MCF 10A (cell line): Measurements from ENCODE around the gene SERPINB7. TPM values are rescaled to one million over a fixed set of nuclear protein-coding genes. Genes with fewer than 3 reads are reported as not detected.

ENCODE experiments used
- BruUV-seq: library from RNA; stranded (reverse); fragments of 400-500 nt; replicated peaks from 2 replicates; lab custom pipeline; 2021; lab: Mats Ljungman, UMichigan
- CTCF ChIA-PET: fragments of 300-600 bp; sonication (Branson Sonifier 250); formaldehyde crosslinking; extraction: SDS; loops from one replicate; lab custom pipeline; 2021; ENCODE audit warnings: antibody characterized with exemption, inconsistent platforms; lab: Yijun Ruan, JAX
- POLR2A ChIA-PET: fragments of 300-600, 350-650 bp; sonication (Branson Sonifier 250); formaldehyde crosslinking; extraction: SDS; loops from one replicate; lab custom pipeline; 2020; ENCODE audit warnings: antibody characterized with exemption, inconsistent platforms; lab: Yijun Ruan, JAX
- DNase-seq: peaks from one replicate; pipeline ENCODE4 v3.0.0-alpha.2; 2018; ENCODE audit not compliant: unreplicated experiment
- H3K27ac Mint-ChIP-seq: one replicate; pipeline ENCODE4 v1.8.0; 2022; ENCODE audit warnings: mild to moderate bottlenecking, low read depth, mixed read lengths; ENCODE audit not compliant: unreplicated experiment
- H3K27me3 Mint-ChIP-seq: one replicate; pipeline ENCODE4 v1.8.0; 2022; ENCODE audit warnings: mixed read lengths; ENCODE audit not compliant: insufficient read depth, unreplicated experiment
- H3K36me3 Mint-ChIP-seq: one replicate; pipeline ENCODE4 v1.8.0; 2022; ENCODE audit warnings: mild to moderate bottlenecking, moderate library complexity, mixed read lengths; ENCODE audit not compliant: insufficient read depth, unreplicated experiment
- H3K4me1 Mint-ChIP-seq: one replicate; pipeline ENCODE4 v1.8.0; 2022; ENCODE audit warnings: mixed read lengths; ENCODE audit not compliant: insufficient read depth, unreplicated experiment
- H3K4me3 Mint-ChIP-seq: one replicate; pipeline ENCODE4 v1.8.0; 2022; ENCODE audit warnings: mild to moderate bottlenecking, moderate library complexity, mixed read lengths; ENCODE audit not compliant: unreplicated experiment
- H3K9me3 Mint-ChIP-seq: one replicate; pipeline ENCODE4 v1.8.0; 2022; ENCODE audit warnings: mixed read lengths; ENCODE audit not compliant: unreplicated experiment
- intact Hi-C: fragments of 100-400 bp; cut with micrococcal nuclease; formaldehyde crosslinking; loops from 2 replicates; pipeline ENCODE4 v1.14.1; 2022
- total RNA-seq: library from RNA; stranded (reverse); gene quantifications from 2 replicates; pipeline ENCODE4 v1.2.3, GENCODE V29; 2022
- TF ChIP-seq, protein P1 (sequence below): fragments of 200-600 bp; IDR thresholded peaks from one replicate; pipeline ENCODE4 v1.8.0; 2022; ENCODE audit warnings: antibody characterized with exemption, mild to moderate bottlenecking; ENCODE audit not compliant: unreplicated experiment

SERPINB7 gene
- total RNA-seq, 1 experiment from 2014 or later: 3.0 TPM

DNA sequence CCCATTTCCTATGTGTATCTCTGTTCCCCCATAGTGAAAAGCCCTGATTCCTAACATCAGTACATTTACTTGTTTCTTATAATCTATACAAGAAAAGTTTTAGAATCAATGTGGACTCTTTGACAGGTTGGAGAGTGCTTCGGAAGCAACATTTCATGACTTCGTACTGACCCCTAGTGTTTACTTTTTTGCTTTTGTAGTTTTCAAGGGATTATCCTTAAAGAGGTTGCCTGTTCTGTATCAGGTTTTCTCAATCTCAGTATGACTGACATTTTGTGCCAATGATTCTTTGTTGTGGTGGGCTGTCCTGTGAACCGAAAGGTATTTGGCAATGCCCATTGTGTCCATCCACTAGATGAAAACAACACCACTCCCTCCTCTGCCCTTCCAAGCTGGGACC lies 69.0 kb downstream of the SERPINB7 start:
- no peaks in the 10 kb centered on the region for H3K4me1 Mint-ChIP-seq
- H3K27me3 Mint-ChIP-seq: no peaks in the 10 kb centered on the region
- no TSS peak for BruUV-seq
- no peak overlapping the region for H3K4me3 Mint-ChIP-seq
- no peaks in the 10 kb centered on the region for H3K9me3 Mint-ChIP-seq
- no peak overlapping the region for H3K27ac Mint-ChIP-seq
- TF ChIP-seq, protein P1, sequence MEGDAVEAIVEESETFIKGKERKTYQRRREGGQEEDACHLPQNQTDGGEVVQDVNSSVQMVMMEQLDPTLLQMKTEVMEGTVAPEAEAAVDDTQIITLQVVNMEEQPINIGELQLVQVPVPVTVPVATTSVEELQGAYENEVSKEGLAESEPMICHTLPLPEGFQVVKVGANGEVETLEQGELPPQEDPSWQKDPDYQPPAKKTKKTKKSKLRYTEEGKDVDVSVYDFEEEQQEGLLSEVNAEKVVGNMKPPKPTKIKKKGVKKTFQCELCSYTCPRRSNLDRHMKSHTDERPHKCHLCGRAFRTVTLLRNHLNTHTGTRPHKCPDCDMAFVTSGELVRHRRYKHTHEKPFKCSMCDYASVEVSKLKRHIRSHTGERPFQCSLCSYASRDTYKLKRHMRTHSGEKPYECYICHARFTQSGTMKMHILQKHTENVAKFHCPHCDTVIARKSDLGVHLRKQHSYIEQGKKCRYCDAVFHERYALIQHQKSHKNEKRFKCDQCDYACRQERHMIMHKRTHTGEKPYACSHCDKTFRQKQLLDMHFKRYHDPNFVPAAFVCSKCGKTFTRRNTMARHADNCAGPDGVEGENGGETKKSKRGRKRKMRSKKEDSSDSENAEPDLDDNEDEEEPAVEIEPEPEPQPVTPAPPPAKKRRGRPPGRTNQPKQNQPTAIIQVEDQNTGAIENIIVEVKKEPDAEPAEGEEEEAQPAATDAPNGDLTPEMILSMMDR: peak; percentile 65
- peak; percentile 68 for DNase-seq
- intact Hi-C loops: loop anchor here (1.0 to 2.0 kb wide), 4 partner anchors 103 to 827 kb away; no protein-coding TSS in a partner anchor
- no peaks in the 10 kb centered on the region for H3K36me3 Mint-ChIP-seq
- CTCF ChIA-PET: interaction anchor here (0.5 to 11.4 kb wide), 19 partner anchors 23 to 698 kb away, joined by 3 to 317 read pairs (median 5); partner anchors contain the start of gene SERPINB13
- POLR2A ChIA-PET: interaction anchor here (1.0 to 1.1 kb wide), 2 partner anchors 102 to 326 kb away, joined by 3 to 5 read pairs; no protein-coding TSS in a partner anchor

DNA sequence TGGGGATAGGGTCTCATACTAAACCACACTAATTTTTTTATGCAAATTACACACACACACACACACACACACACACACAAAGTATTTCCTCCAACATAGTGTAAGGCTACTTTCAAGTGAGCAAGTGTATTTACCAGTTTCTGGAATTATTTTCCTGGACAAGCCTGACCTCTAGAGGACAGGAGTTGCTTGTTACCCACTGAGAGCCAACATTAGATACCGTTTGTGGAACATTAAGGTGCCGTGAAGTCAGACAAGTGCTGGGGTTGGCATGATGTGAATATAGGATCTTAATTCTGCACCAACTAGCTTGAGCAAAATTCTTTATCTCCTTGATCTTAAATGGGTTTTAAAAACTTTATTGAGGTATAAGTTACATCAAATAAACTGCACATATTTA lies 72.9 kb downstream of the SERPINB7 start:
- CTCF ChIA-PET: interaction anchor here (0.5 to 11.4 kb wide), 25 partner anchors 9 to 1196 kb away, joined by 3 to 317 read pairs (median 4); partner anchors contain the start of gene SERPINB13
- Mint-ChIP-seq H3K36me3 (no peaks in the 10 kb centered on the region), H3K27me3 (no peaks in the 10 kb centered on the region), H3K4me1 (no peaks in the 10 kb centered on the region), H3K27ac (no peak overlapping the region), H3K9me3 (no peaks in the 10 kb centered on the region), H3K4me3 (no peak overlapping the region)
- intact Hi-C loops: loop anchor here (1.0 to 5.0 kb wide), 3 partner anchors 107 to 330 kb away; no protein-coding TSS in a partner anchor
- DNase-seq: peak; percentile 73
- TF ChIP-seq, protein P1: peak; percentile 64
- POLR2A ChIA-PET: interaction anchor here (2.2 kb wide), 1 partner anchor 330 kb away, joined by 5 read pairs; no protein-coding TSS in a partner anchor
- no TSS peak for BruUV-seq

DNA sequence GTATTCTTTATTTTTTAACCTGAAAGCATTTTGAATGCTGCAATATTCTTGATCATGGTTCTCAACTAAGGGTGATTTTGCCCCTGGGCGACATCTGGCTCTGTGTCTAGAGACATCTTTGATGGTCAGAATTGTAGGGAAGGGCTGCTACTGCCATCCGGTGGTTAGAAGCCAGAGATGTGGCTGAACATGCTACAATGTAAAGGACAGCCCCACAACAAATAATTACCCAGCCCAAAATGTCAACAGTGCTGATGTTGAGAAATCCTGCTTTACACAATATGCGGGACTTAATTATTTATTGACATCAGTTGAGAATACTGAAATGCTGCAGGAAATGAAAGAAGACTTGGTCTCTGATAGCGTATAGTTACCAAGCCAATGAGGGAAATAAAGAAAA lies 74.8 kb downstream of the SERPINB7 start:
- Mint-ChIP-seq H3K36me3 (no peaks in the 10 kb centered on the region), H3K27me3 (no peaks in the 10 kb centered on the region), H3K4me3 (no peak overlapping the region), H3K27ac (no peak overlapping the region), H3K4me1 (no peaks in the 10 kb centered on the region), H3K9me3 (no peaks in the 10 kb centered on the region)
- intact Hi-C loops: loop anchor here (1.0 to 2.0 kb wide), 3 partner anchors 82 to 129 kb away; no protein-coding TSS in a partner anchor
- POLR2A ChIA-PET: no interaction called here
- BruUV-seq: no TSS peak
- DNase-seq: peak; percentile 70
- TF ChIP-seq, protein P1: peak; percentile 33
- CTCF ChIA-PET: interaction anchor here (1.0 to 11.4 kb wide), 4 partner anchors 87 to 337 kb away, joined by 3 to 317 read pairs (median 33); no protein-coding TSS in a partner anchor

DNA sequence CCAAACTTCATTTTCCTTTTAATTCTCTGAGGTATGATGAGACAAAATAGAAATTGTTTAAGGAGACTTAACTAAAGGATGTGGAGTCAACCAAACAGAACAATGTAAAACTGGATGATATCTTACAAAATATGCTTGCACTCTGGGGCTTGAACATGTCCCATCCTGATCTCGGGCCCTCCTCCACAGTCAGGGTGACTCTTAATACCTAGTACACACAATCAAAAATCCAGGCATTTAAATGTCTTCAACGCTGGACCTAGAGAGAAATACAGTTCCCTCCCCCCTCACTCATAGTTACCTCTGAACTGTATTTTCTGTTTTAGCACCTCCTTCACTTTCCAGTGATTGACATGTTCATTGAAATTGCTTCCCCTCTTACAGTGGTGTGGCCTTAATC lies 75.4 kb downstream of the SERPINB7 start:
- no peaks in the 10 kb centered on the region for H3K27me3 Mint-ChIP-seq
- ChIA-PET CTCF (interaction anchor here (1.4 to 1.6 kb wide), 2 partner anchors 53 to 336 kb away, joined by 4 read pairs; no protein-coding TSS in a partner anchor), POLR2A (no interaction called here)
- H3K27ac Mint-ChIP-seq: no peak overlapping the region
- H3K4me3 Mint-ChIP-seq: no peak overlapping the region
- DNase-seq: no peak
- H3K4me1 Mint-ChIP-seq: no peaks in the 10 kb centered on the region
- H3K36me3 Mint-ChIP-seq: no peaks in the 10 kb centered on the region
- TF ChIP-seq, protein P1: no peak
- no TSS peak for BruUV-seq
- intact Hi-C loops: loop anchor here (1.0 to 2.0 kb wide), 3 partner anchors 82 to 128 kb away; no protein-coding TSS in a partner anchor
- no peaks in the 10 kb centered on the region for H3K9me3 Mint-ChIP-seq

Other genes with a start within 250 kb of the SERPINB7 start
- not detected in 2 replicates for gene SERPINB12, start 233.0 kb upstream of the SERPINB7 start, total RNA-seq
- 0.49 TPM in 1 of 2 replicates, not detected in the other for gene SERPINB13, start 188.1 kb upstream of the SERPINB7 start, total RNA-seq
- not detected in 2 replicates for gene SERPINB4, start 131.2 kb upstream of the SERPINB7 start, total RNA-seq
- gene SERPINB3, start 113.5 kb upstream of the SERPINB7 start, total RNA-seq: 0.28 TPM in 1 of 2 replicates, not detected in the other
- gene SERPINB11, start 72.5 kb upstream of the SERPINB7 start, total RNA-seq: not detected in 2 replicates
- 0.47 and 0.82 TPM in 2 replicates for gene SERPINB2, start 112.3 kb downstream of the SERPINB7 start, total RNA-seq
- gene SERPINB10, start 132.5 kb downstream of the SERPINB7 start, total RNA-seq: not detected in 2 replicates
- gene HMSD, start 173.9 kb downstream of the SERPINB7 start, total RNA-seq: not detected in 2 replicates
- gene SERPINB8, start 194.7 kb downstream of the SERPINB7 start, total RNA-seq: 54.1 and 58.0 TPM in 2 replicates